ENCODE results near the gene KLKB1.
"Not testable (repeated sequence)": the region's sequence is repeated elsewhere in the genome, so short reads cannot be mapped to it uniquely, and the experiment has no call there.

KLKB1 gene

DNA sequence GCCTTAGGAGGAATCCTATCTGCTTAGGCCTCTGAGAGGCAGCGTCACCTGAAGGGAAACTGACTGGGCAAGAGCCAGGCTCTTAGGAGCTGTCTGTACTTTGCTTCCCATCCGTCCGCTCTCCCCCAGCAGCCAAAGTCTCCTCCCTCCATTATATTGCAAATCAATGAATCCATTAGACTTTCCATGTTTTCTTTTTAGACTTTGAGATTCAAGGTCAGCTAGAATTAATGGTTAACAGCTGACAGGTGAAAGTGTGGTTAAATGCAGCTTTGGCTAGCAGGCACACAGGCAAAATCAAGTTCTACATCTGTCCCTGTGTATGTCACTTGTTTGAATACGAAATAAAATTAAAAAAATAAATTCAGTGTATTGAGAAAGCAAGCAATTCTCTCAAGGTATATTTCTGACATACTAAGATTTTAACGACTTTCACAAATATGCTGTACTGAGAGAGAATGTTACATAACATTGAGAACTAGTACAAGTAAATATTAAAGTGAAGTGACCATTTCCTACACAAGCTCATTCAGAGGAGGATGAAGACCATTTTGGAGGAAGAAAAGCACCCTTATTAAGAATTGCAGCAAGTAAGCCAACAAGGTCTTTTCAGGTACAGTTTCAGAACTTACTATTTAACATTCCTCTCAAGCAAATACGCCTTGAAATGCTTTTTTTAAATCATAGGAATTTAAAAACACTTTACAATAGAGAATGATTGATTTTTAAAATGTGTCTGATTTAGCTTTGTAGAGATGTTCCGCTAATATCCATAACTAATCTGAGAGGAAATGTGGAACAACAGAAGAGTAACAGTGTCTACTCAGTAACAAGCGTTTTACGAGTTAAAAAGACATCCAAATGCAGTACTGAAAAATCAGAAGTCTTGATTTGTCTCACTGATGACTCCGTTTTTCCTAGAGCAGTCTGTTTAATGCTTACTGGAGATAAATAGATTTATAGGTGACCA, 38.7 kb downstream of the KLKB1 start, which contains the start of gene F11:
Gene F11, plus strand, starts transcription at position 507 of the 970 bp plus-strand sequence. CDS start 948 bp downstream, outside the sequence.
- DNase-seq: no peak

DNA sequence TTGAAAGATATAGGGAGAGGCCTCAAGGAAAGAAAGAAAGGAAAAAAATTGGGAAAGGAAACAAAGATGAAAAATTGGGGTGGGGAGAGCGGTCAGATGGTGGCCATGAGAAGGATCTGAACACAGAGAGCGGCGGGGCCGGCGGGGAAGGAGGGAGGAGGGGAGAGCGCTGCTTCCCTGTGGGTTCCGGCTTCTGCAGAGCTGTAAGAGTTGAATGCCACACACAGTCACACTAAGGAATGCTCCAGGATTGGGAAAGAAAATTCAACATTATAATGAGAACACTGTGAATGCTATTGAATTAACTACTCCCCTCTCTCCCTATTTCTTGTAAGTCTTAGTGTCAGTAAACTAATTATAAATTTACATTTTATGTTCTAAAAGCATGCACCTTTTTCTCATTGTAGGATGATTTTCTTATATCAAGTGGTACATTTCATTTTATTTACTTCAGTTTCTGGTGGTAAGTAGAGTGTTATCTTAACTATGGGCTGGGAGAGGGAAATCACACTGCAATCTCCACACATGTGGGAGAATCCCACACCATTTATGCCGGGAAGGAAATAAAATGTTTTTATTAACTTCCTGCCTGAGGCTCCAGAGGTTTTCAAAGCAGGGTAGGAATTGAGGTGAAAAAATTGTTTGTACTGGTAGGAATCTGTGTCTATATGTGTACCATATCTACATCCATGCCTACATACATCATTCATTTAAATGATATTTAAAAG, 39.6 kb downstream of the KLKB1 start:
- DNase-seq: peak; percentile 43

DNA sequence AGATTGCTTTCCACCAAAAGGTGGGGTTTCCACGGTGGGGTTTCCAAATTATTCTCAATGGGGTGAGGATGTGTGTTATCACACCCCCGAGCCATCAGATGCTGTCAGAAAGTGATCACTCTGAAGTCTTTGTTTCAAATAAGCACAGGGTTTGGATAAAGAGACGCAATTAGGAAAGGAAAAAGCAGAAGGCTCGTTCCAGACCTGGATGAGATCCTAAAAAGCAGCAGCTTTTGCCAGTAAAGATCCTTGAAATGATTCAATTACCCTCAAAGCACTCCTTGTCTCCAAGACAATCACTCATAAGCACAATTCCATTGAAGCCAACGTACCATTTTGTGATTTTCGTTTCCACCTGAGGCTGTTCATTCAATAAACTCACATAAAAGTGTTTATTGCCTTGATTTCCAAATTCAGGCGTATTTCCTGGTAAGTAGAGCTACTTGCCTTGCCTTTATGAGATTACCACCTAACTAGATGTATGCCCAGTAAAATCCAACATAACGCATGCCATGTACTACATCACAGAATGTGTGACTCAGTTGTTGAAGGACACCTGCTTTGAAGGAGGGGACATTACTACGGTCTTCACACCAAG, 43.9 kb downstream of the KLKB1 start:
- no peak for DNase-seq

DNA sequence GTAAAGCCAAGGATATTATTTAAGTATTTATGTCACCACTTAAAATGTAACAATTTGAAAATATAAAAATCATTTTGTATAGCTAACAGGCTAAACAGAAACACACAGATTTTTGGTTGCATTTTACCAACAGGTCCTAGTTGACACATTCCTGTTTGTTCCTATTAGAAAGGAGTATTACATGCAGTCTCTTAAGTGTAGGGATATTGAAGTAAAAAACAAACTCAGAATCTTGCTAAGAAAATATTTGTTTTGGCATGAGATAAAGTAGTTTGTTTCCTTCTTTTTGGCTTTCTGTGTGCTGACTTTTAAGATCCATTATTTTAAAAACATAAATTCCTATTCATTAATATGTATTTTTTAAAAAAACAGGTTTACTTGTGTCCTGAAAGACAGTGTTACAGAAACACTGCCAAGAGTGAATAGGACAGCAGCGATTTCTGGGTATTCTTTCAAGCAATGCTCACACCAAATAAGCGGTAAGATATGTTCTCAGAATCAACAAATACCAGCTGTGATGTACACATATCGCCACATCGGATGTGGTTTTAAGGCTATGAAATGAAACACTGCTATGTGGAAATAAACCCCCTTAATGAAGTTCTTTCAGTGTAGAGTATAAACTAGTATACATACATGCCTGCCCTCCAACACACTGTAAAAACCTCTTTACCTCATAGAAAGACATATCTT, 45.5 kb downstream of the KLKB1 start:
- no peak for DNase-seq

DNA sequence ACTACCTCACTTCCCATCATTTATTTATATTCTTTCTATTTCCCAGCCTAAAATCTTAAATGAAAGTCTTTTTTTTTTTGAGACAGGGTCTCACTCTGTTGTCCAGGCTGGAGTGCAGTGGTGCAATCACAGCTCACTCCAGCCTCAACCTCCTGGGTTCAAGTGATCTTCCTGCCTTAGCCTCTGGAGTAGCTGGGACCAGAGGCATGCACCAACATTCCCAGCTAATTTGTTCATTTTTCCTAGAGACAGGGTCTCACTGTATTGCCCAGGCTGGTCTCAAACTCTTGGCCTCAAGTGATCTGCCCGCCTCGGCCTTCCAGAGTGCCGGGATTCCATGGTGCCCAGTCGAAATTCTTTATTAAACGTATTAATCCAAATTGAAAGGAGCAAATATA, 46.1 kb downstream of the KLKB1 start:
- DNase-seq: not testable (repeated sequence)

DNA sequence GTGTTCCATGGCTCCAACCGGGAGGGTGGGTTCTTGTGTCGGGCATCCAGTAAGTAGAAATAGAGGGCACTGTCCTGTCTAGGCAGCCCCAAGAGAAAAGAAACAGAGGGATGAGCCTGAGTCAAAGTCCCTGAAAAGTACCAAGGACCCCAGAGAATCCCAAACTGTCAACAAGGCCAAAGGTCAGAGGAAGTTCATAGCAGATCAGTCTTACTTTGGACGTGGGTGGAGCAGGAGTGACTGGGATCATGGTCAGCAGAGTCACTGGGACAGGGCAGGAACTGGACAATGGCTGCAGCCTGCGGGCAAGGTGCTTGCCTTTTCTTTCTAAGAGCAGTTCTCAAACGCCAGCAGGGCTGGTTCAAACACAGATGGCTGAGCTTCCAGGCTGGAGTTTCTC, 56.0 kb downstream of the KLKB1 start:
- DNase-seq: no peak

DNA sequence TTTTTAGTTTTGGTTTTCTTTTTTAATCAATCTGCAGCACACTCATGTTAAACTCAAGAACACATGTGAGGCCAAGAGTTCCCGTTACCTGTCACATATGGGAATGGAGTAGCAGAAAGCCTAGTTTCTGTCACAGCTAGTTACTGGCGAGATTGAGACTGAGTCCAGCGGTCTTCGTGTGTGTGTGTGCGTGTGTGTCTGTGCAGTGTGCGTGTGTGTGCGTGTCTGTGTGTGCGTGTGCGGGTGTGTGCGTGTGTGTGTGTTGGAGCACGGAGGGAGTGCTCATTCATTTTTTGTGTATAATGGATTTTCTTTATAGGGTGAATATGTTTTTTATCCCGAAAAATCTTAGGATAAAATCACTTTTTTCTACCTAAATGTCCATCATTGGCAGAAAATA, 57.8 kb downstream of the KLKB1 start:
- DNase-seq: no peak

DNA sequence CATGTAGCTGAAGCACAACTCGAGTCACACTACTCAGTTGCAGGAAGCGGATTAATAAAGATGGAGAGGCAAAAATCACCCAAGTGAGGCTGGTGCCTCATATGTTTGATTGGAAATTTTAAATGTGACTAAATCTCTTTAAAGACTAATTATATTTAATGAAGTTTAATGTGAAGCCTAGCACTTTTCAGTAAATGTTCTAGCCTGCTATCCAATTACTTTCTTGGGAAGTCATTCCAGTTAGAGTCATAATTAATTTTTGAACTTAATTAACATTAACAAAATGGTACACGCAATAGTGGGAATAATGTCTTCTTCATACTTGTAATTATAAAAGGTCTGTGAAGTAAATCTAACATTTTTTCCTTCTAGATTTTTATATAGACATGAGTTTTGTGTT, 59.3 kb downstream of the KLKB1 start:
- DNase-seq: no peak

DNA sequence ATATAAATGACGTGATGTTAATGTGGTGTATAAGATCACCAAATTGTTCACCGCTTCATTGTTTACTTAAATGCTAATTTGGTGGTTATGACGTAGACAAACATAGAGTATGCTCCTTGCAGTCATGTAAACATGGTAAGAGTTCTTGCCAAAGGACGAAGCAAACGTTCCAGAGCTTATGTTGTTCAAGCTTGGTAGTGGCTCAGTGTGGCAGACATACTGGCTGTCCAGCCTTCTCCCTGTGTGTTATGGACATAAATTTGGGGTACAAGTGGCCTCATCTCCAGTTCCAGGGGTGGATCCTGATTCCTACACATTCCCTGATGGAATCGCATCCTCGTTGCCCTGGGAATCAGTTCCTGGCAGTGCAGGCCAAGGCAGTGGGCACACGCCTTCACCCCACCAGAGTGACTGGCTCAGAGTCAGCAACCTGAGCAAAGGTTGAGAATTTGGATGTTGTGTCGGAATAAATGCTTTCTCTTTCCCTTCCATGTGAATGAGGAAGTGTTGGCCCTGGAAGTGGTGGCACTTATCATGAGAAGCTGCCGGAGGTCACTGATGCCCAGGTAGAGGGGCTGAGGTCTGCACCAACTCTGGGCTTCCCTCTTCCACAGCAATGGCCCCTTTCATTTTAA, 64.1 kb downstream of the KLKB1 start:
- no peak for DNase-seq

DNA sequence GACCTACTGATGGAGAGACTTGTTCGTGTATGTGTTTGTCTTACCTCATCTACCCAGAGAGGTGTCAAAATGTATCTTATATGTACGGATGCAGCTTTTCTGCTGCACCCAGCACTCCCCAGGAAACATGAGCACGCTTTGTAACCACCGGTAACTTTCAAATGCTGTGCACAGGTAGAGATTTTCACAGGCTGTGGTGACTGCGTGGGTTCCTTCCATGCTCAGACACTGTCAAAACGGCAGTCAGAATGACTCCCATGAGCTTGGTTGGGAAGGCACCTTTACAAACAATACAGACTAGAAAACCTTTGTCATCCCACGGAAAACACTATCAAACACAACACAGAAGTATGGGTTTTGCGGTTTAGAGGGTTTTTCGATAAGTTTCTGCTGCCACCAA, 66.9 kb downstream of the KLKB1 start:
- no peak for DNase-seq

DNA sequence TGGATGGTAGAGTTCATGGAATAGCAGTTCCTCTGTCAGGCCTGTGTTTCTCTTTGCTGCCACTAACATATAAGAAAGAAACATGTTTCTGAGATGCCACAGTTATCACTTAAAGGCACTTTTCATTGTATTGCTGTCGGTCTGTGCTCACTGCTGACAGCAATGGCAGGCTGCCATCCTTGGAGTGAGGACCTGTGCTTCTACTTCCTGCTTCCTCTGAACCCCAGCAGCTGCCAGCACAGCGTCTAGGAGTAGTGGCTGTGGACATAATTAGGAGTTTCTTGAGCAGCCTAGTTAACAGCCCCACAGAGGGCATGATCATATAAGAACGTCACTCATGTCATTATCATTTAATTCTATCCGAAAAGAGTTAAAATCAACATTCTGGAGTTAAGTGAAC, 69.2 kb downstream of the KLKB1 start:
- no peak for DNase-seq

DNA sequence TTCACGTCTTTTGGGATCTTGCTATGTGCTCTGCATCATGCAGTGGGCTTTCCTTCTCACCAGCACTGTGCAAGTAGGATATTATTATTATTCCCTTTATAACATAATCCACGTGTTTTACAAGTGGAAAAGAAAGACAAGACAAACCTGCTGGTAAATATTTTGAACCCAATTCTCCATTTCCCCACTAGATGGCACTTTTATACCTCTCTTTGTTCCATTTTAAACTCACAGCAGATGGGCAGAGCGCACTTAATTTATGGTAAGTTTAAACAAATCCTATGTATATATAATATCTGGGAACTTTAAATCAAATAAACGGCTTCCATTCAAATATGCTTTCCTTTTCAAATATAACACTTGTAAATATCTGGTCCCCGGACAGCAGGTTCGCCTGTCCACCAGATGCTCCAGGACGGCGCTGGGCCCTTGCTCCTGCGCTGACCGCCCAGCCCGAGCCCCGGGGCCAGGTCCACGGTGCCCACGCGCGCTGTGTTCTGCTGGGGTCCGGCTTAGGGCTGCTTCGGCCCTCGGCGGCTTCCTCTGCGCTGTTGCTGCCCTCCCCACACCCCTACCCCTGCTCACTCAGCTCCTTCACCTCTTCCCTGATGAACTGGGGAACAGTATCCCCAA, 69.8 kb downstream of the KLKB1 start:
- peak; percentile 59 for DNase-seq

DNA sequence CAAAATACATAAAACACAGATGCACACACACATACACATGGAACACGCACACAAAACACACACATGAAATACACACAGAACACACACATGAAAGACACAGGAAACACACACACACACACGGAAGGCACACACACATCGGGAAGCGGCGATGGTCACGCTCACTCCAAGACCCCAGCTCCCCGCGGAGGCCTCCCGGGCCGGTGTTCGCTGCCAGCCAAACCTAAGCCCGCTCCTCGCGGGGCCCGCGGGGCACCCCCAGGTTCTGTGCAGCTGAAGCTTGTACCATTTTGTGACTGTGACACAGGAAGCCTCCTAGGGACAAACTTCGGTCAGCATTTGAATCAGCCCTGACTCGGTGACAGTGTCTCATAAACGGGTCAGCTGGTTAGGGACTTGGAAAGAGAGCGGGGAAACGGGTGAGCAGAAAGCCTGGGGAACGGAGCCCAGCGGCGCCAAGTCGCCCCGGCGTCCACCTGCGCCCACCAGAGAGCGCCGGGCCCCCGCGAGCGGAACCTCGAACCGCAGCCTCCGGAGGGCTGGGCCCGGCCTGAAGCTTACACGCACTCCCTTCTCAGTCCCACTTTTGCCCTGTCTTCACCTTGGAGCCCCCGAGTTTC, 70.8 kb downstream of the KLKB1 start:
- DNase-seq: peak; percentile 0

DNA sequence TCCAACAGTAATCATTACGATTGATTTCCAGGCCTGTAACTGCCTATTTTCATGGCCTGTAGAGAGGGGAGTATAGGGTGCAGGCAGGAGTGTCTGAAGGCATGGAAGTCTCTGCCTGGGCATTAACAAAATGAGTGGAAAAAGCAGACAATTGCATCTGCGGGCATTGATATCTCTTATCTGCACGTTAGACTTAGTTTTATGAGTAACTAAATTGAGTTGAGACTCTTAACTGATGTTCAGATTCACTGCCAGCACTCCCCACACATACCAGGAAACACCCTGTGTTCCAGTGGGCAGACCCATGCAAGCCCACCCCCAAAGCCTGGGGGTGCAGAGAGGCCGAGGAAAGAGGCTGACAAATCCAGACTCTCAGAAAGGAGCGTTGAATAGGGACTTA, 72.0 kb downstream of the KLKB1 start:
- DNase-seq: no peak

DNA sequence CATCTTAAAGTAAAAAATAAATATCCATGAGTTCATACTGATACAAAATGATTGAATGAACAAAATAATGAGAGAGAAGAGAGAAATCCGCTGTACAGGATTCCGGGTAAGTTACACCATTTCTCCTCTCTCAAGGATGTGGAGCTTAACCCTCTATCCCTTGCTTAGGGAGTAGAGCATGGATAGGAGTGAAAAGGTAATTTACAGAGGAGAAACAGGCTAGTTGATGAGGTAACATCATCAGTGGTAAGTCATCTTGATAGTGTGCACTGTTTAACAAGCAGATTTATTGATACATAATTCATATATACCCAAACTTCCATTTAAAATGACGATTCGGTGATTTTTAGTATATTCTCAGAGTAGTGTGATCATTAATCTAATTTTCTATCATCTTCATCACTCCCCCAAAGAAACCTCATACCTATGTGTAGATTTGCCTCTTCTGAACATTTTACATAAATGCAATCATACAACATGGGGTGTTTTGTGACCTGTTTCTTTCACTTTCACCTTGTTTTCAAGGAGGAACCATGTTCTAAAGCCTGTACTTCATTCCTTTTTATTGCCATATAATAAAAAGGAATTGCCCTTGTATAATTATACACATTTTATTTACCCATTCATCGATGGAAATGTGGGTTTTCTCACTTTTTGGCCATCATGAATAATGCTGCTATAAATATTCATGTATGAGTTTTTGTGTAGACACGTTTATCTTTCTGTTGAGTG, 73.5 kb downstream of the KLKB1 start:
- DNase-seq: no peak

DNA sequence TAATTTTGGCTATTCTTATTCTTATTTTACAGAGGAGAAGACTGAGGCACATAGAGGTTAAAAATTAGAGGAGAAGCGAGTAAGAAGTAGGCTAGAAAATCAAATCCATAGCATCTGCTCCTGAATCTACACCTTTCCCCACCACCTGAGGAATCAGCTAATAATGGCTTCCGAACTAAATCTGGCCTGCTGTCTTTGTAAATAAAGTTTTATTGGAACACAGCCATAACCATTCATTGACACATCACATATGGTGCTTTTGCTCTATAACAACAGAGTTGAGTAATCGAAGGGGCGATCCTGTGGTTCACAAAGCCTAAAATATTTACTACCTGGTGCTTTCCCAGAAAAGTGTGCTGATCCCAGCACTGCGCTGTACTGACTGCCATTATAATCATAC, 76.9 kb downstream of the KLKB1 start:
- DNase-seq: no peak

DNA sequence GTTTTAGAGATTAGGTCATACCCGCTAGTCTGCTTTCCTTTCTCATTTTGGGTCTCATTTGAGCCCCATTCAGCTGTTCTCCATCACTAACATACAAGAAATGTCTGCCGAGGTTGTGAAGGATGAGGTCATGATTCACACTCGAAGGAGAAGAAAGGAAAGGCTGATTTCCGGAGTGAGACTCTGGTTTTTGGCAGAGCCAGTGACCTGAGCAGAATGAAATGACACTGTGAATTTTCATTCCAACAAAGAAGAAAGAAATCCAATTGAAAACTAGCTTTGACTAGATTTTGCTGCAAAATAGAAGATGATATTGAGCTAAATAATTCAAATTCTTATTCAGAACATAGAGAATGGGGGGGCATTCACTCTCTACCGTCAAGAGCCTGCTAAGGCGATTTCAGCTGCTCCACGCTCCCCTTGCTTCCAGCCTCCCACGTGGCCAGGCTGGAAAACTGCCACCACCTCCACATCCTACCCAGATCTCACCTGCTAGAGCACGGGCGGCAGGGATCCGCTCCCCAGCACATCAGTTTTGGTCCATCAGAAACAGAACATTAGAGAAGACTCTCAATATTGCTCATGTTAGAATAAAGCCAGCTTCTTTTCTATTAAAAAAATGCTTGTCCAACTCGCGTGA, 77.7 kb downstream of the KLKB1 start:
- peak; percentile 37 for DNase-seq

DNA sequence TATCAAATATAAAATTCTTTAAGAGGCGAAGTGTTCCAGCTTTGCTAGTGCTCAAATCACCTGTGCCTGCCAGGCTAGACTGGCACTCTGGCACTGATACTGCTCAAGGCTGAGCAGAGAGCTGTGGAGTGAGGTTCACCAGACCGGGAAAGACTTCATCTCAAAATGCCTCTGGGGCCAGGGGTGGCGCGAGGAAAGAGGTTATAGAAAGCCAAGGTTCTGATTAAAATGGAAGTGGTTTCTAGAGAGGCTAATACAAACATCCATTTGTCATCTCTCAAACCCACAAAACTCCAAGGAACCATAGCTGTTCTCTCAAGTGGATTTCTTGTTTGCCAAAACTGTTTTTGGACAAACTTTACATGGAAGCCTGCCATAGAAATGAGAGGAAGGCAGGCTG, 80.2 kb downstream of the KLKB1 start:
- no peak for DNase-seq

DNA sequence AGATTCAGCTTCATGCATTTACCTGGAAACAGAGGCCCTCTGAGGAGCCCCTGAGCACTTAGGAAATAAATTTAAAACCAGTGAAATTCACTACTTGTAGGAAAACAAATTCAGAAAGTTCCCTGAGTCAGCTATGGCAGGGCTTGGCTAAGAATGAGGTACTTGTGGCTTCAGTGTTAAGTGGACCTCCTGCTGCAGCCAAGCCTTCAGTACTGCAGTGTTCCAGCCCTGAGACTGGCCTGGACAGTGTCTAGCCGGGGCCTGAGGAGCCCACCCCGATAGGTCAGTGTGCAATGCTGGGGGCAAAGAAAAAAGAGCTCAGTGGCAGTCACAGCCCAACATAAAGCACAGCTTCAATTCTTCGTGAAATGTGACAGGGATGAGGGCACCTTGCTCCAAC, 80.6 kb downstream of the KLKB1 start:
- DNase-seq: no peak
